Activated CD4-positive, CD25-positive, alpha-beta regulatory T cell treated with anti-CD3 and anti-CD28 coated beads, Interleukin-2, amount 50 U/mL, for 72 hours (primary cell): ENCODE measurements around the gene CPA4.
"Not testable (repeated sequence)": the region's sequence is repeated elsewhere in the genome, so short reads cannot be mapped to it uniquely, and the experiment has no call there.

ENCODE experiments used
- DNase-seq: peaks from one replicate; pipeline ENCODE4 v3.0.0; 2021

The CPA4 gene

GRCh38 chr7:130292682-130293257 is at the start of gene CPA4:
Gene CPA4, plus strand, starts transcription at chr7:130293161. Its CDS starts 20 bp downstream, at chr7:130293181.
- no peak for DNase-seq

GRCh38 chr7:130243486-130243885 is 49.5 kb upstream of the CPA4 start:
- DNase-seq, result not testable (repeated sequence)

GRCh38 chr7:130246491-130246890 is 46.5 kb upstream of the CPA4 start:
- DNase-seq, result not testable (repeated sequence)

GRCh38 chr7:130248842-130249241 is 44.1 kb upstream of the CPA4 start:
- not testable (repeated sequence) for DNase-seq

- not testable (repeated sequence) for DNase-seq
Observed at GRCh38 chr7:130249626-130250025, 43.3 kb upstream of the CPA4 start.

GRCh38 chr7:130254555-130254954 is 38.4 kb upstream of the CPA4 start:
- DNase-seq, result no peak

- no peak for DNase-seq
Observed at GRCh38 chr7:130256704-130257103, 36.3 kb upstream of the CPA4 start.

GRCh38 chr7:130258494-130259078 is 34.4 kb upstream of the CPA4 start:
- DNase-seq, result no peak

GRCh38 chr7:130262448-130262847 is 30.5 kb upstream of the CPA4 start:
- no peak for DNase-seq

- no peak for DNase-seq
Observed at GRCh38 chr7:130263130-130263529, 29.8 kb upstream of the CPA4 start.

- no peak for DNase-seq
Observed at GRCh38 chr7:130266258-130266960, 26.6 kb upstream of the CPA4 start, which contains the start of gene CPA2. Gene CPA2, plus strand, starts transcription at chr7:130266863. Its CDS starts 19 bp downstream, at chr7:130266882.

- no peak for DNase-seq
Observed at GRCh38 chr7:130266961-130267321, 26.0 kb upstream of the CPA4 start.

GRCh38 chr7:130268463-130269317 is 24.3 kb upstream of the CPA4 start:
- DNase-seq, result no peak

GRCh38 chr7:130269318-130269694 is 23.7 kb upstream of the CPA4 start:
- no peak for DNase-seq

- DNase-seq, result no peak
Observed at GRCh38 chr7:130270947-130271800, 21.8 kb upstream of the CPA4 start.

- no peak for DNase-seq
Observed at GRCh38 chr7:130272381-130273080, 20.4 kb upstream of the CPA4 start.

GRCh38 chr7:130273081-130273932 is 19.7 kb upstream of the CPA4 start:
- DNase-seq, result no peak

GRCh38 chr7:130273933-130274255 is 19.1 kb upstream of the CPA4 start:
- DNase-seq, result no peak

- DNase-seq, result no peak
Observed at GRCh38 chr7:130274296-130274695, 18.7 kb upstream of the CPA4 start.

GRCh38 chr7:130274983-130275591 is 17.9 kb upstream of the CPA4 start:
- DNase-seq, result no peak
